Esophagus squamous epithelium (tissue), 5 donors: ENCODE data around the gene AKNA. TPM values are rescaled to one million over a fixed set of nuclear protein-coding genes. Genes with fewer than 3 reads are reported as not detected.

Experiments
- DNase-seq: peaks from one replicate; lab custom pipeline; 2025; lab: John Stamatoyannopoulos, UW
- H3K27ac ChIP-seq, 4 donors: fragments of 200-600 bp; sonication (generic); one replicate each; pipeline ENCODE4 v1.5.1; 2016 to 2019; ENCODE audit warnings: mild to moderate bottlenecking in 1 of 4
- H3K27me3 ChIP-seq, 4 donors: fragments of 200-600 bp; sonication (generic); 1 replicate in 3 of 4; 2 replicates in 1 of 4; pipeline versions ENCODE4 v1.5.1 to v1.6.0; 2017 to 2021; ENCODE audit warnings: antibody characterized with exemption in 1 of 4
- H3K36me3 ChIP-seq, 3 donors: fragments of 200-600 bp; sonication (generic); one replicate each; pipeline ENCODE4 v1.5.1; 2016 to 2019
- H3K4me1 ChIP-seq, 3 donors: fragments of 200-600 bp; sonication (generic); one replicate each; pipeline ENCODE4 v1.5.1; 2017 to 2019
- H3K4me3 ChIP-seq, 4 donors: fragments of 200-600 bp; sonication (generic); 1 replicate in 3 of 4; 2 replicates in 1 of 4; pipeline ENCODE4 v1.5.1; 2016 to 2019; ENCODE audit warnings: mild to moderate bottlenecking in 2 of 4, moderate library complexity in 1 of 4
- H3K9me3 ChIP-seq, 3 donors: fragments of 200-600 bp; sonication (generic); one replicate each; pipeline ENCODE4 v1.5.1; 2016 to 2019
- CTCF ChIP-seq, 6 experiments: fragments of 450-650 bp in 4 of 6; fragments of 200-600 bp in 2 of 6; sonication (generic) in 2 of 6; IDR thresholded peaks; one replicate each; pipeline ENCODE4 v1.5.1; 2016 to 2019; ENCODE audit warnings: antibody characterized with exemption in 6 of 6, mild to moderate bottlenecking in 4 of 6, moderate library complexity in 4 of 6
- POLR2A ChIP-seq, 4 donors: fragments of 450-650 bp; IDR thresholded peaks; one replicate each; pipeline ENCODE4 v1.6.1; 2017; ENCODE audit warnings: antibody characterized with exemption in 4 of 4, mild to moderate bottlenecking in 4 of 4, moderate library complexity in 3 of 4
- WGBS, 2 donors: methylation state at CpG; one replicate each; pipeline ENCODE4 v1.1.5; 2018; 5-methylcytosine and 5-hydroxymethylcytosine counted together
- intact Hi-C: fragments of 100-400 bp; cut with DNase I; formaldehyde crosslinking; loops from one replicate; pipeline ENCODE4 v1.15.0; 2022
- total RNA-seq, 4 donors: library from RNA; depleted of rRNA; stranded (reverse); fragments of >200 nt; gene quantifications; one replicate each; pipeline ENCODE4 v1.1.0, GENCODE V29; 2016
- donor health status: DM: yes; HTN: yes; CAD: no.

AKNA gene
- total RNA-seq, 4 donors from 2014 or later, result 6.1 to 25.0 (median 7.6) TPM

- TF ChIP-seq CTCF (IDR thresholded peaks at IDR 0.05) (no peak), POLR2A (IDR thresholded peaks at IDR 0.05) (no peak)
- H3K27me3 ChIP-seq, result no peaks in the 10 kb centered on the region
- intact Hi-C loops, result no loop called here
- DNase-seq, result no peak
- no peaks in the 10 kb centered on the region for H3K9me3 ChIP-seq
- peaks cover 26 to 93% (median 62%) of the 10 kb centered on the region in 3 donors for H3K4me1 ChIP-seq
- 61 to 66% methylated on average over 5 to 8 of the region's 9 CpGs for WGBS, 2 donors
- no peaks in the 10 kb centered on the region for H3K36me3 ChIP-seq
- peak overlapping the region in 3 of 4 donors; percentile 54 to 69 (median 55) for H3K4me3 ChIP-seq
- H3K27ac ChIP-seq, result peak overlapping the region; percentile 72 to 95 (median 90)
These were observed 1.1 kb upstream of the AKNA start for GRCh38 chr9:114388764-114389375.

DNA sequence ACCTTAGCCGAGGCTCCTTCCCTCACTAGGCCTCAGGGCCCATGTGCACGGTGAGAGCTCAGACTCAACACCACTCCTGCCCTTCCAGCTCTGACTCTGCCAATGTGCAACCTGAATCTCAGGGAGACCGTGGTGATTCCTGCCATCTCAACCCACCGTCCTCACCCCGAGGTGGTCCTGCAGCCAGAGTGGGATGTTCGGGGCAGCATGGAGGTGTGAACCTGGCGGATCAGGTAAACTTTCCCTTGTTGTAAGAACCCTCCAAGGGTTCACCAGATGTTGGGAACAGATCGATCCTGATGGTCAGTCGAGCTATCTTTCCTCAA is 538 bp upstream of the AKNA start:
- 34 to 60% methylated on average over 2 to 3 of the region's 9 CpGs for WGBS, 2 donors
- H3K4me3 ChIP-seq, result peak overlapping the region in 3 of 4 donors; percentile 54 to 69 (median 55)
- H3K36me3 ChIP-seq, result no peaks in the 10 kb centered on the region
- H3K27ac ChIP-seq, result peak overlapping the region; percentile 72 to 95 (median 90)
- intact Hi-C loops, result no loop called here
- TF ChIP-seq POLR2A (IDR thresholded peaks at IDR 0.05) (no peak), CTCF (IDR thresholded peaks at IDR 0.05) (no peak)
- H3K27me3 ChIP-seq, result no peaks in the 10 kb centered on the region
- no peaks in the 10 kb centered on the region for H3K9me3 ChIP-seq
- no peak for DNase-seq
- H3K4me1 ChIP-seq, result peaks cover 32 to 93% (median 63%) of the 10 kb centered on the region in 3 donors

DNA sequence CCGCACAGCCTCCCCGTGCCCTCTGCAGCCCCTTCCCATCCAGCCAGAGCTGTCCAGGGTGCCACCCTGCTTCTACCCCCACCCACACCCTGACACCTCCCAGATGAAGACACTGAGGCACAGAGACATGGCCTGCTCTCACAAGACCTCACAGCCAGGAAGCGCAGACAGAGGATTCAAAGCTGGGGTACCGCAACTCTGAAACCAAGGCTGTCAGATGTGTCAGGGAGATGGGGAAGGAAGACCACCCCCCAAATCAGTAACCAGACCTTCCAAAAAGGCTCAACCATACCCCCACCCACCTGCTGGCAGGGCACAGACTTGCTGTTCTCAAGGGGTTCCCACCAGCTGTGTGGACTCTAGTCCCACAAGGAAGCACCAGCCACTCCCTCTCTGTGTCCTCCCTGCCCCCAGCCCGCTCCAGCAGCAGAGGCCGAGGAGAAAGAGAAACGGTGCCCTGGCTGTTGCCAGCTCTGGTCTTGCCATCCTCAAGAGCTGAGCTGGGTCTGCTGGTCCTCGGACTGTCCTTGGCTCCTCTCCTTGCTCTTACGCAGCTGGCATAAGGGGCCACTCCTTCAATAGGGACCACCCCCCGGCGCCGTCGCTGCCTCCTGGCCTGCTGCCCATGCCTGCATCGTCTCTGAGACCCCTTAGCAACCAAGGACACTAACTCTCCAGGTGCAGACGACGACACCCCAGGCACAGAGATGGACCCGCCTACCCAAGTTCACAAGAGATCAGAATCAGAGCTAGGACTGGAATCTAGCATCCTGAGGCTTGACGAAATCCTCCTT is 699 bp downstream of the AKNA start:
- Histone ChIP-seq H3K4me1 (peaks cover 37 to 93% (median 63%) of the 10 kb centered on the region in 3 donors), H3K9me3 (no peaks in the 10 kb centered on the region), H3K27ac (peak overlapping the region; percentile 72 to 95 (median 90)), H3K4me3 (peak overlapping the region; percentile 23 to 69 (median 54)), H3K36me3 (no peaks in the 10 kb centered on the region), H3K27me3 (no peaks in the 10 kb centered on the region)
- TF ChIP-seq POLR2A (IDR thresholded peaks at IDR 0.05) (peak in 1 of 4 donors; percentile 47), CTCF (IDR thresholded peaks at IDR 0.05) (no peak)
- no peak for DNase-seq
- WGBS, 2 donors, result 4 to 52% methylated on average over 8 to 10 of the region's 18 CpGs
- intact Hi-C loops, result no loop called here

- Histone ChIP-seq H3K27me3 (no peaks in the 10 kb centered on the region), H3K4me3 (peak overlapping the region; percentile 23 to 69 (median 54)), H3K9me3 (no peaks in the 10 kb centered on the region), H3K4me1 (peaks cover 37 to 93% (median 62%) of the 10 kb centered on the region in 3 donors), H3K36me3 (no peaks in the 10 kb centered on the region), H3K27ac (peak overlapping the region; percentile 72 to 95 (median 90))
- WGBS, 2 donors, result 36 to 41% methylated on average over 8 to 9 of the region's 10 CpGs
- DNase-seq, result no peak
- intact Hi-C loops, result no loop called here
- no peak for TF ChIP-seq POLR2A (IDR thresholded peaks at IDR 0.05)
- TF ChIP-seq CTCF (IDR thresholded peaks at IDR 0.05), result no peak
These were observed 1.4 kb downstream of the AKNA start for GRCh38 chr9:114386361-114386885.
